ENCODE measurements around the gene HK2.

The HK2 gene

GRCh38 chr2:74938264-74938663, 104.3 kb downstream of the HK2 start:
- no peak for FAIRE-seq

- no peak for FAIRE-seq
Measured at GRCh38 chr2:74939919-74940812, 106.2 kb downstream of the HK2 start.

- no peak for FAIRE-seq
Measured at GRCh38 chr2:74941284-74941683, 107.4 kb downstream of the HK2 start.

GRCh38 chr2:74942263-74942662, 108.3 kb downstream of the HK2 start:
- FAIRE-seq: no peak
